ENCODE data around the gene TMEM63C.

The TMEM63C gene

DNA sequence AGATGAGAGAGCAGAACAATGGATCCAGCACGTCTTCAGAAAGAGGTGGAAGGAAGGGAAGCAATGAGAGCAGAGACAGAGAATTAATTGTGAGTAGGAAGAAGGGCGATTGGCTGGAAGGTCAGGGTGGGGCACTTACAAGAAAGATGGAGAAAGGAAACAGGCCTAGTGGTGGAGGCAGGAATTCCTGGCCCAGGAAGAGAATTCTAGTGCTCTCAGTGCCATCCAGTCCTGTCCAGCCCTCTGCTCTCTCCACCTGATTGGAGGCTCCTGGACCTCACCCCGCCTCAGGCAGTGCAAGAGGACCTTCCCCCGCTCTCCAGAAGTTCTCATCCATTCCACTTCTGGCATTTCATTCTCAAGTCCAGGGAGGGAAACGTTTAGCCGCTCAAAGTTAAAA is 46.5 kb downstream of the TMEM63C start:
- H3K36me3 ChIP-seq (ENCODE audit: insufficient read depth, low read depth, low read length): no peaks in the 10 kb centered on the region
- H3K27me3 ChIP-seq (ENCODE audit: insufficient read depth, low read length): no peaks in the 10 kb centered on the region
- no peaks in the 10 kb centered on the region for H3K9me3 ChIP-seq (ENCODE audit: insufficient read depth, low read depth, low read length)

GRCh38 chr14:77230914-77231313 is 49.3 kb downstream of the TMEM63C start:
- Histone ChIP-seq H3K36me3 (ENCODE audit: insufficient read depth, low read depth, low read length) (no peaks in the 10 kb centered on the region), H3K9ac (ENCODE audit: low read depth, low read length) (no peak overlapping the region), H3K27ac (ENCODE audit: low read length) (no peak overlapping the region), H3K9me3 (ENCODE audit: insufficient read depth, low read depth, low read length) (no peaks in the 10 kb centered on the region), H3K27me3 (ENCODE audit: insufficient read depth, low read length) (no peaks in the 10 kb centered on the region), H3K4me3 (ENCODE audit: low read length) (no peak overlapping the region), H3K4me1 (ENCODE audit: insufficient read depth, low read length) (no peaks in the 10 kb centered on the region; the same call in 1 of the 2 replicates)

More for the DNA sequence above, 46.5 kb downstream of the TMEM63C start:
- Histone ChIP-seq H3K27ac (ENCODE audit: low read length) (no peak overlapping the region), H3K9ac (ENCODE audit: low read depth, low read length) (no peak overlapping the region), H3K4me3 (ENCODE audit: low read length) (no peak overlapping the region), H3K4me1 (ENCODE audit: insufficient read depth, low read length) (peaks cover 15% of the 10 kb centered on the region)

GRCh38 chr14:77231721-77232120 is 50.1 kb downstream of the TMEM63C start:
- Histone ChIP-seq H3K9ac (ENCODE audit: low read depth, low read length) (no peak overlapping the region), H3K27ac (ENCODE audit: low read length) (no peak overlapping the region), H3K4me3 (ENCODE audit: low read length) (no peak overlapping the region), H3K4me1 (ENCODE audit: insufficient read depth, low read length) (no peaks in the 10 kb centered on the region), H3K27me3 (ENCODE audit: insufficient read depth, low read length) (no peaks in the 10 kb centered on the region), H3K9me3 (ENCODE audit: insufficient read depth, low read depth, low read length) (no peaks in the 10 kb centered on the region), H3K36me3 (ENCODE audit: insufficient read depth, low read depth, low read length) (no peaks in the 10 kb centered on the region)

GRCh38 chr14:77236814-77237213 is 55.2 kb downstream of the TMEM63C start:
- Histone ChIP-seq H3K36me3 (ENCODE audit: insufficient read depth, low read depth, low read length) (no peaks in the 10 kb centered on the region), H3K9ac (ENCODE audit: low read depth, low read length) (no peak overlapping the region), H3K27ac (ENCODE audit: low read length) (no peak overlapping the region), H3K9me3 (ENCODE audit: insufficient read depth, low read depth, low read length) (no peaks in the 10 kb centered on the region), H3K4me1 (ENCODE audit: insufficient read depth, low read length) (no peaks in the 10 kb centered on the region), H3K4me3 (ENCODE audit: low read length) (no peak overlapping the region), H3K27me3 (ENCODE audit: insufficient read depth, low read length) (no peaks in the 10 kb centered on the region)

GRCh38 chr14:77238356-77238755 is 56.8 kb downstream of the TMEM63C start:
- Histone ChIP-seq H3K4me1 (ENCODE audit: insufficient read depth, low read length) (no peaks in the 10 kb centered on the region), H3K27me3 (ENCODE audit: insufficient read depth, low read length) (no peaks in the 10 kb centered on the region)

GRCh38 chr14:77238996-77239395 is 57.4 kb downstream of the TMEM63C start:
- H3K4me1 ChIP-seq (ENCODE audit: insufficient read depth, low read length): no peaks in the 10 kb centered on the region
- no peak overlapping the region for H3K9ac ChIP-seq (ENCODE audit: low read depth, low read length)
- no peak overlapping the region for H3K27ac ChIP-seq (ENCODE audit: low read length)

More at GRCh38 chr14:77238356-77238755, 56.8 kb downstream of the TMEM63C start:
- H3K9ac ChIP-seq (ENCODE audit: low read depth, low read length): no peak overlapping the region
- no peak overlapping the region for H3K27ac ChIP-seq (ENCODE audit: low read length)
- no peaks in the 10 kb centered on the region for H3K9me3 ChIP-seq (ENCODE audit: insufficient read depth, low read depth, low read length)
- H3K36me3 ChIP-seq (ENCODE audit: insufficient read depth, low read depth, low read length): no peaks in the 10 kb centered on the region
- H3K4me3 ChIP-seq (ENCODE audit: low read length): no peak overlapping the region

GRCh38 chr14:77239412-77239811 is 57.8 kb downstream of the TMEM63C start:
- H3K36me3 ChIP-seq (ENCODE audit: insufficient read depth, low read depth, low read length): no peaks in the 10 kb centered on the region
- no peaks in the 10 kb centered on the region for H3K27me3 ChIP-seq (ENCODE audit: insufficient read depth, low read length)
- no peak overlapping the region for H3K9ac ChIP-seq (ENCODE audit: low read depth, low read length)
- H3K4me3 ChIP-seq (ENCODE audit: low read length): no peak overlapping the region
- H3K9me3 ChIP-seq (ENCODE audit: insufficient read depth, low read depth, low read length): no peaks in the 10 kb centered on the region
- H3K27ac ChIP-seq (ENCODE audit: low read length): no peak overlapping the region
- H3K4me1 ChIP-seq (ENCODE audit: insufficient read depth, low read length): no peaks in the 10 kb centered on the region

More at GRCh38 chr14:77238996-77239395, 57.4 kb downstream of the TMEM63C start:
- Histone ChIP-seq H3K4me3 (ENCODE audit: low read length) (no peak overlapping the region), H3K27me3 (ENCODE audit: insufficient read depth, low read length) (no peaks in the 10 kb centered on the region), H3K9me3 (ENCODE audit: insufficient read depth, low read depth, low read length) (no peaks in the 10 kb centered on the region), H3K36me3 (ENCODE audit: insufficient read depth, low read depth, low read length) (no peaks in the 10 kb centered on the region)

GRCh38 chr14:77240336-77240915 is 58.8 kb downstream of the TMEM63C start:
- no peak overlapping the region for H3K27ac ChIP-seq (ENCODE audit: low read length)
- H3K9me3 ChIP-seq (ENCODE audit: insufficient read depth, low read depth, low read length): no peaks in the 10 kb centered on the region
- no peaks in the 10 kb centered on the region for H3K36me3 ChIP-seq (ENCODE audit: insufficient read depth, low read depth, low read length)
- no peak overlapping the region for H3K4me3 ChIP-seq (ENCODE audit: low read length)
- no peaks in the 10 kb centered on the region for H3K27me3 ChIP-seq (ENCODE audit: insufficient read depth, low read length)
- no peaks in the 10 kb centered on the region for H3K4me1 ChIP-seq (ENCODE audit: insufficient read depth, low read length)
- H3K9ac ChIP-seq (ENCODE audit: low read depth, low read length): no peak overlapping the region

DNA sequence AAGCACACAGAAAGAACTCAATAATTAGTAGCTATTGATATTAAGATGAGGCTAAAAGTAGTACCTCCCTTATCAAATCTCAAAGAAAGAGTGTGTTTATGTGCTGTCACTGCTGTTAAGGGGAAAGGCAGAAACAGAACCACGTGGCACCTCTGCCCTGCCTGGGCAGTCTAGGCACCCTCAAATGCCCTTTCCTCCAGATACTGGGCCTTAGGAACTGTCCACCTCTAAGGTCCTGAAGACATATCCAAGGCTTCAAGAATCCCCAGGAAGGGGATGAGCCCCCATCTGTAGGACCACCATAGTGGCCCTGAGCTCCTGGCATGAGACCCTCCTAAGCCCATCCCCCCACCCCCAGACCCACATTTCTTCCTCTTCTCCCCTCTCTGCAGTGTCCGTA is 60.4 kb downstream of the TMEM63C start:
- Histone ChIP-seq H3K27me3 (ENCODE audit: insufficient read depth, low read length) (no peaks in the 10 kb centered on the region), H3K4me1 (ENCODE audit: insufficient read depth, low read length) (no peaks in the 10 kb centered on the region), H3K27ac (ENCODE audit: low read length) (no peak overlapping the region), H3K4me3 (ENCODE audit: low read length) (no peak overlapping the region), H3K36me3 (ENCODE audit: insufficient read depth, low read depth, low read length) (no peaks in the 10 kb centered on the region), H3K9ac (ENCODE audit: low read depth, low read length) (no peak overlapping the region), H3K9me3 (ENCODE audit: insufficient read depth, low read depth, low read length) (no peaks in the 10 kb centered on the region)

DNA sequence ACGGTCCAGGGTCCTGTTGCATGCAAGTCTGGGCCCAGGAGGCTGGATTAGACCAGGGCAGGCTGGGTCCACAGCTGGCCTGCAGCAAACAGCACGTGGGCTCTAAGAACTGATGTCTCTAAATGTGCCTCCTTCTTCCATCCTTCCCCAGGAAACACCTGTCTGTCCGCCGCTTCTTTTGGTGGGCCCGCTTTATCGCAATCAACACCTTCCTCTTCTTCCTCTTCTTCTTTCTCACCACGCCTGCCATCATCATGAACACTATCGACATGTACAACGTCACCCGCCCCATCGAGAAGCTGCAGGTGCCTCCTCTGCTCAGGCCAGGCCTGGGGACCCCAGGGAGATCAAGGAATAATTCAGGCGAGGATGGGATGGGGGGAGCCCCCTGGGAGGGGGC is 61.2 kb downstream of the TMEM63C start:
- H3K27ac ChIP-seq (ENCODE audit: low read length): no peak overlapping the region
- no peaks in the 10 kb centered on the region for H3K27me3 ChIP-seq (ENCODE audit: insufficient read depth, low read length)
- H3K9me3 ChIP-seq (ENCODE audit: insufficient read depth, low read depth, low read length): no peaks in the 10 kb centered on the region
- H3K4me3 ChIP-seq (ENCODE audit: low read length): no peak overlapping the region
- H3K4me1 ChIP-seq (ENCODE audit: insufficient read depth, low read length): no peaks in the 10 kb centered on the region
- H3K9ac ChIP-seq (ENCODE audit: low read depth, low read length): no peak overlapping the region
- no peaks in the 10 kb centered on the region for H3K36me3 ChIP-seq (ENCODE audit: insufficient read depth, low read depth, low read length)

- no peaks in the 10 kb centered on the region for H3K36me3 ChIP-seq (ENCODE audit: insufficient read depth, low read depth, low read length)
- H3K9me3 ChIP-seq (ENCODE audit: insufficient read depth, low read depth, low read length): no peaks in the 10 kb centered on the region
- no peaks in the 10 kb centered on the region for H3K4me1 ChIP-seq (ENCODE audit: insufficient read depth, low read length)
- no peak overlapping the region for H3K27ac ChIP-seq (ENCODE audit: low read length)
- no peak overlapping the region for H3K9ac ChIP-seq (ENCODE audit: low read depth, low read length)
- H3K27me3 ChIP-seq (ENCODE audit: insufficient read depth, low read length): no peaks in the 10 kb centered on the region
- no peak overlapping the region for H3K4me3 ChIP-seq (ENCODE audit: low read length)
These were observed 62.3 kb downstream of the TMEM63C start for GRCh38 chr14:77243853-77244252.

- no peak overlapping the region for H3K27ac ChIP-seq (ENCODE audit: low read length)
- no peaks in the 10 kb centered on the region for H3K27me3 ChIP-seq (ENCODE audit: insufficient read depth, low read length)
- no peaks in the 10 kb centered on the region for H3K36me3 ChIP-seq (ENCODE audit: insufficient read depth, low read depth, low read length)
- H3K4me1 ChIP-seq (ENCODE audit: insufficient read depth, low read length): no peaks in the 10 kb centered on the region
- no peak overlapping the region for H3K4me3 ChIP-seq (ENCODE audit: low read length)
- H3K9me3 ChIP-seq (ENCODE audit: insufficient read depth, low read depth, low read length): no peaks in the 10 kb centered on the region
- H3K9ac ChIP-seq (ENCODE audit: low read depth, low read length): no peak overlapping the region
These were observed 64.2 kb downstream of the TMEM63C start for GRCh38 chr14:77245820-77246219.
